Tibial nerve (tissue), 4 donors: ENCODE data around the gene PGA3. TPM values are rescaled to one million over a fixed set of nuclear protein-coding genes. Genes with fewer than 3 reads are reported as not detected.
"Not testable (repeated sequence)": the region's sequence is repeated elsewhere in the genome, so short reads cannot be mapped to it uniquely, and the experiment has no call there.

ENCODE experiments used
- DNase-seq, 2 donors: peaks; one replicate each; pipeline ENCODE4 v3.0.0-alpha.2; 2019; ENCODE audit warnings: low spot score in 2 of 2
- H3K27ac ChIP-seq, 4 donors: fragments of 200-600 bp; sonication (generic) in 3 of 4; one replicate each; pipeline ENCODE4 v1.5.1; 2017 to 2019; ENCODE audit warnings: mild to moderate bottlenecking in 1 of 4
- H3K27me3 ChIP-seq, 2 donors: fragments of 200-600 bp; sonication (generic) in 1 of 2; one replicate each; pipeline versions ENCODE4 v1.5.1 to v1.6.0; 2017 to 2019
- H3K36me3 ChIP-seq, 3 donors: fragments of 200-600 bp; sonication (generic); one replicate each; pipeline ENCODE4 v1.5.1; 2018 to 2019
- H3K4me1 ChIP-seq, 4 donors: fragments of 200-600 bp; sonication (generic) in 3 of 4; one replicate each; pipeline ENCODE4 v1.5.1; 2017 to 2019
- H3K4me3 ChIP-seq, 4 donors: fragments of 200-600 bp; sonication (generic) in 3 of 4; one replicate each; pipeline ENCODE4 v1.5.1; 2017 to 2019; ENCODE audit warnings: mild to moderate bottlenecking in 1 of 4, moderate library complexity in 1 of 4
- H3K9me3 ChIP-seq, 4 donors: fragments of 200-600 bp; sonication (generic) in 3 of 4; one replicate each; pipeline ENCODE4 v1.5.1; 2017 to 2019
- EP300 ChIP-seq, 2 donors: sonication (generic); formaldehyde crosslinking; IDR thresholded peaks; one replicate each; pipeline ENCODE4 v1.6.1; 2017; ENCODE audit warnings: antibody characterized with exemption in 2 of 2, mild to moderate bottlenecking in 1 of 2
- POLR2A ChIP-seq, 2 donors: fragments of 450-650 bp; IDR thresholded peaks; one replicate each; pipeline ENCODE4 v1.6.1; 2017; ENCODE audit warnings: antibody characterized with exemption in 2 of 2, mild to moderate bottlenecking in 2 of 2, moderate library complexity in 2 of 2
- WGBS, 2 donors: methylation state at CpG; one replicate each; pipeline ENCODE4 v1.1.5; 2018; 5-methylcytosine and 5-hydroxymethylcytosine counted together
- total RNA-seq, 4 donors: library from RNA; depleted of rRNA; stranded (reverse); fragments of >200 nt; gene quantifications; one replicate each; pipeline ENCODE4 v1.1.0, GENCODE V29; 2016
- TF ChIP-seq, protein P1 (sequence below), 5 experiments: fragments of 200-600 bp in 3 of 5; fragments of 450-650 bp in 2 of 5; sonication (generic) in 3 of 5; IDR thresholded peaks; one replicate each; pipeline ENCODE4 v1.5.1; 2016 to 2019; ENCODE audit warnings: antibody characterized with exemption in 5 of 5, mild to moderate bottlenecking in 3 of 5, moderate library complexity in 2 of 5

The PGA3 gene
- total RNA-seq, 4 donors from 2014 or later: 1.5 to 11.1 TPM; not detected in 2

- no peak overlapping the region for H3K27ac ChIP-seq
- H3K4me3 ChIP-seq: no peak overlapping the region
- H3K9me3 ChIP-seq: peaks cover 0 to 12% (median 0%) of the 10 kb centered on the region in 4 donors
- TF ChIP-seq, protein P1, sequence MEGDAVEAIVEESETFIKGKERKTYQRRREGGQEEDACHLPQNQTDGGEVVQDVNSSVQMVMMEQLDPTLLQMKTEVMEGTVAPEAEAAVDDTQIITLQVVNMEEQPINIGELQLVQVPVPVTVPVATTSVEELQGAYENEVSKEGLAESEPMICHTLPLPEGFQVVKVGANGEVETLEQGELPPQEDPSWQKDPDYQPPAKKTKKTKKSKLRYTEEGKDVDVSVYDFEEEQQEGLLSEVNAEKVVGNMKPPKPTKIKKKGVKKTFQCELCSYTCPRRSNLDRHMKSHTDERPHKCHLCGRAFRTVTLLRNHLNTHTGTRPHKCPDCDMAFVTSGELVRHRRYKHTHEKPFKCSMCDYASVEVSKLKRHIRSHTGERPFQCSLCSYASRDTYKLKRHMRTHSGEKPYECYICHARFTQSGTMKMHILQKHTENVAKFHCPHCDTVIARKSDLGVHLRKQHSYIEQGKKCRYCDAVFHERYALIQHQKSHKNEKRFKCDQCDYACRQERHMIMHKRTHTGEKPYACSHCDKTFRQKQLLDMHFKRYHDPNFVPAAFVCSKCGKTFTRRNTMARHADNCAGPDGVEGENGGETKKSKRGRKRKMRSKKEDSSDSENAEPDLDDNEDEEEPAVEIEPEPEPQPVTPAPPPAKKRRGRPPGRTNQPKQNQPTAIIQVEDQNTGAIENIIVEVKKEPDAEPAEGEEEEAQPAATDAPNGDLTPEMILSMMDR (IDR thresholded peaks at IDR 0.05): no peak
- TF ChIP-seq EP300 (IDR thresholded peaks at IDR 0.05) (no peak), POLR2A (IDR thresholded peaks at IDR 0.05) (no peak)
- H3K27me3 ChIP-seq: peaks cover 0 to 5% of the 10 kb centered on the region in 2 donors
- 80 to 82% methylated on average over 4 of the region's 4 CpGs for WGBS, 2 donors
- no peaks in the 10 kb centered on the region for H3K36me3 ChIP-seq
- no peaks in the 10 kb centered on the region for H3K4me1 ChIP-seq
- DNase-seq: no peak
Observed at GRCh38 chr11:61198948-61199523, 4.3 kb upstream of the PGA3 start.

DNA sequence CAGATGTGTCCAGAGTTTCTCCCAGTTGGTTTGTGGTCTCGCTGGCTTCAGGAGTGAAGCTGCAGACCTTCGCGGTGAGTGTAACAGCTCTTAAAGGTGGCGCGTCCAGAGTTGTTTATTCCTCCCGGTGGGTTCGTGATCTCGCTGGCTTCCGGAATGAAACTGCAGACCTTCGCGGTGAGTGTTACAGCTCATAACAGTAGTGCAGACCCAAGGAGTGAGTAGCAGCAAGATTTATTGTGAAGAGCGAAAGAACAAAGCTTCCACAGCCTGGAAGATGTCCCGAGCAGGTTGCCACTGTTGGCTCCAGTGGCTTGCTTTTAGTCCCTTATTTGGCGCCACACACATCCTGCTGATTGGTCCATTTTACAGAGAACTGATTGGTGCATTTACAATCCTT, 1.8 kb upstream of the PGA3 start:
- H3K4me3 ChIP-seq: no peak overlapping the region
- H3K4me1 ChIP-seq: no peaks in the 10 kb centered on the region
- H3K36me3 ChIP-seq: no peaks in the 10 kb centered on the region
- H3K27ac ChIP-seq: no peak overlapping the region
- DNase-seq: no peak
- peaks cover 0 to 5% of the 10 kb centered on the region in 2 donors for H3K27me3 ChIP-seq
- 71 to 88% methylated on average over 13 to 14 of the region's 14 CpGs for WGBS, 2 donors
- TF ChIP-seq, protein P1 (IDR thresholded peaks at IDR 0.05): no peak
- TF ChIP-seq EP300 (IDR thresholded peaks at IDR 0.05): no peak
- no peak for TF ChIP-seq POLR2A (IDR thresholded peaks at IDR 0.05)
- H3K9me3 ChIP-seq: peaks cover 0 to 12% (median 0%) of the 10 kb centered on the region in 4 donors

DNA sequence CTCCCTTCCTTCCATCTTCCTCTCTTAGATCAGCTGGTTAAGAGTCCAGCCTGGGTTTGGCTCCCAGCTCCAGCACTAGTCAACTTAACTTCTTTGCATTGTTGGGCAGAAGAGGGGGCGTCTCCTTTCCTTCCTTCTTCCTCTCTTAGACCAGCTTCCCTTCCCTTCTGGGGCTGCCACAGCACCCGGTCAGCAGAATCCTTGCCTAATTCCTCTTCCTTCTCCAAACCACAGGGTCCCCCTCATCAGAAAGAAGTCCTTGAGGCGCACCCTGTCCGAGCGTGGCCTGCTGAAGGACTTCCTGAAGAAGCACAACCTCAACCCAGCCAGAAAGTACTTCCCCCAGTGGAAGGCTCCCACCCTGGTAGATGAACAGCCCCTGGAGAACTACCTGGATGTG, 558 bp downstream of the PGA3 start:
- WGBS, 2 donors: no CpG with 5 or more reads among the region's 5 CpGs

DNA sequence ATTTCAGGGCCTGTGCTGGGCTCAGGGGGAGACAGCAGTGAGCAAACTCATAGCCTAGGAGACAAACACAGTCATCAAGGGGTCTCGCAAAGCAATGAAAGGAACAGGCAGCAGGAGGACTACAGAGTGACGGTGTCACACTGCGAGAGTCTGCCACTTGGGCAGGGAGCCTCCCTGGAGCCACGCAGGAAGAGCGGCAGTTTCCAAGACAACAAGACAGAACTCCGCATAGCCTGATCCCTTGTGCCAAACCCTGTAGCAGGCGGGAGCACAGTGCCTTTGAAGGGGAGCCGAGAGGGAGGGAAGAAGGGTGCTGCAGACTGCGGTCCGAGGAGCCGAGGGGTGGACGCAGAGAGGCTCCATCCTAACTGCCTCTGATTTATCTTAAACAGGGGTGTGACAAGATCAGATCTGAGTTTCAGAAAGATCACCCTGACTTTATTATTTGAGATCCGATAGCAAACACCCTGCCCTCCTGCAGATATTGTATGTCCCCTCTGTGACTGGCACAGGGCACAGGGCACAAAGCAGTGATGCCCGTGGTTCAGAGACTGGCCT, 1.3 kb downstream of the PGA3 start:
- H3K36me3 ChIP-seq, DNase-seq, H3K4me3 ChIP-seq, H3K27ac ChIP-seq, H3K4me1 ChIP-seq, H3K9me3 ChIP-seq, H3K27me3 ChIP-seq: not testable (repeated sequence)
- WGBS, 2 donors: 50 to 58% methylated on average over 12 to 14 of the region's 14 CpGs

More for the DNA sequence above, 558 bp downstream of the PGA3 start:
- H3K4me3 ChIP-seq, H3K27ac ChIP-seq, H3K9me3 ChIP-seq, DNase-seq, H3K36me3 ChIP-seq, H3K27me3 ChIP-seq, H3K4me1 ChIP-seq: not testable (repeated sequence)

GRCh38 chr11:61207636-61208310, 4.5 kb downstream of the PGA3 start:
- no CpG with 5 or more reads among the region's 9 CpGs for WGBS, 2 donors
- H3K27ac ChIP-seq, DNase-seq, H3K27me3 ChIP-seq, H3K4me1 ChIP-seq, H3K4me3 ChIP-seq, H3K36me3 ChIP-seq, H3K9me3 ChIP-seq: not testable (repeated sequence)

GRCh38 chr11:61210629-61211028, 7.3 kb downstream of the PGA3 start:
- H3K4me3 ChIP-seq, DNase-seq, H3K27me3 ChIP-seq, H3K36me3 ChIP-seq, H3K4me1 ChIP-seq, H3K27ac ChIP-seq, H3K9me3 ChIP-seq: not testable (repeated sequence)
- no CpG with 5 or more reads among the region's 6 CpGs for WGBS, 2 donors

- DNase-seq: not testable (repeated sequence)
Observed at GRCh38 chr11:61211327-61211952, 8.1 kb downstream of the PGA3 start.

GRCh38 chr11:61212202-61212601, 8.9 kb downstream of the PGA3 start:
- not testable (repeated sequence) for H3K36me3 ChIP-seq
- no CpG with 5 or more reads among the region's 15 CpGs for WGBS, 2 donors

More at GRCh38 chr11:61211327-61211952, 8.1 kb downstream of the PGA3 start:
- not testable (repeated sequence) for H3K36me3 ChIP-seq, H3K4me3 ChIP-seq, H3K4me1 ChIP-seq, H3K9me3 ChIP-seq, H3K27ac ChIP-seq, H3K27me3 ChIP-seq
- 46 to 64% methylated on average over 6 to 7 of the region's 10 CpGs for WGBS, 2 donors

GRCh38 chr11:61213711-61214324, 10.5 kb downstream of the PGA3 start:
- not testable (repeated sequence) for H3K4me3 ChIP-seq, H3K9me3 ChIP-seq, H3K27ac ChIP-seq, H3K4me1 ChIP-seq, DNase-seq, H3K27me3 ChIP-seq, H3K36me3 ChIP-seq
- WGBS, 2 donors: no CpG with 5 or more reads among the region's 3 CpGs

More at GRCh38 chr11:61212202-61212601, 8.9 kb downstream of the PGA3 start:
- H3K27me3 ChIP-seq, H3K27ac ChIP-seq, H3K4me1 ChIP-seq, H3K4me3 ChIP-seq, DNase-seq, H3K9me3 ChIP-seq: not testable (repeated sequence)

- H3K36me3 ChIP-seq, H3K27me3 ChIP-seq, H3K27ac ChIP-seq, H3K4me1 ChIP-seq, DNase-seq, H3K9me3 ChIP-seq, H3K4me3 ChIP-seq: not testable (repeated sequence)
- WGBS, 2 donors: no CpG with 5 or more reads among the region's 4 CpGs
Observed at GRCh38 chr11:61218306-61218705, 15.0 kb downstream of the PGA3 start.

DNA sequence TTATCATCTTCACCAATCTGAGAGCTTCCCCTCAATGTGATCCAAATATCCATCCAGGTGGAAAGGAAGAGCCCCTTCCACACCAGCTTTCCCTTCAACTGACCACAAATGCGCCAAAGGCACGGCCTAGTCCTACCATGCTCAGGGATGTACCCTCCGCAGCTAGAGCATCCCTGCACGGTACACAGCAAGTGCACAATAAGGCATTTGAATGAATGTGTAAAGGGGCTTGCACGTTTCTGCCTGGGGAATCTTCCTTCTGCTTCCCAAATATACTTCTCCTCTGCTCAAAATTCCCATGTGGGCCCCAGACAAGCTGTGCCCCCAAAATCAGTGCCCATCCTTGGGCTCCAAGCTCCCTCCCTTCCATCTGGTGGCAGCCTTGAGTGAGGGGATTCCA, 15.7 kb downstream of the PGA3 start:
- DNase-seq, H3K27ac ChIP-seq, H3K9me3 ChIP-seq, H3K4me3 ChIP-seq, H3K4me1 ChIP-seq, H3K36me3 ChIP-seq, H3K27me3 ChIP-seq: not testable (repeated sequence)
- 78 to 92% methylated on average over 5 of the region's 5 CpGs for WGBS, 2 donors
